Hepatocyte (in vitro differentiated cells): ENCODE measurements around the gene KLHL36. TPM values are rescaled to one million over a fixed set of nuclear protein-coding genes. Genes with fewer than 3 reads are reported as not detected.

Experiments
- DNase-seq: peaks from one replicate; pipeline ENCODE4 v3.0.0-alpha.2; 2016; ENCODE audit warnings: low spot score
- H2AFZ ChIP-seq: fragments of 200-600 bp; sonication (generic); 2 replicates; pipeline ENCODE4 v1.6.0; 2016; ENCODE audit warnings: antibody characterized with exemption, mild to moderate bottlenecking
- H3K27ac ChIP-seq: fragments of 200-600 bp; sonication (generic); 2 replicates; pipeline ENCODE4 v1.5.1; 2016; ENCODE audit warnings: mild to moderate bottlenecking
- H3K27me3 ChIP-seq: fragments of 200-600 bp; sonication (generic); 2 replicates; pipeline ENCODE4 v1.6.1; 2016
- H3K36me3 ChIP-seq: fragments of 200-600 bp; sonication (generic); replicated peaks from 2 replicates; pipeline ENCODE4 v1.5.1; 2016; ENCODE audit warnings: low read depth; ENCODE audit not compliant: insufficient read depth
- H3K4me1 ChIP-seq: fragments of 200-600 bp; sonication (generic); 2 replicates; pipeline ENCODE4 v1.5.1; 2016; ENCODE audit warnings: mild to moderate bottlenecking, moderate library complexity; ENCODE audit not compliant: insufficient read depth
- H3K4me2 ChIP-seq: fragments of 200-600 bp; sonication (generic); 2 replicates; pipeline ENCODE4 v1.6.0; 2016
- H3K4me3 ChIP-seq: fragments of 200-600 bp; sonication (generic); 2 replicates; pipeline ENCODE4 v1.5.1; 2016; ENCODE audit warnings: mild to moderate bottlenecking
- H3K79me2 ChIP-seq: fragments of 200-600 bp; sonication (generic); 2 replicates; pipeline ENCODE4 v1.6.0; 2017; ENCODE audit warnings: mild to moderate bottlenecking
- H3K9me2 ChIP-seq: fragments of 200-600 bp; sonication (generic); replicated peaks from 2 replicates; pipeline ENCODE4 v1.6.0; 2017; ENCODE audit warnings: mild to moderate bottlenecking; ENCODE audit not compliant: insufficient read depth
- H3K9me3 ChIP-seq: fragments of 200-600 bp; sonication (generic); 2 replicates; pipeline ENCODE4 v1.5.1; 2016; ENCODE audit warnings: low read depth, mild to moderate bottlenecking
- H4K20me1 ChIP-seq: fragments of 200-600 bp; sonication (generic); 2 replicates; pipeline ENCODE4 v1.6.0; 2016; ENCODE audit warnings: mild to moderate bottlenecking; ENCODE audit not compliant: insufficient read depth, poor library complexity, severe bottlenecking
- CTCF ChIP-seq: fragments of 200-600 bp; sonication (generic); IDR thresholded peaks from 2 replicates; pipeline ENCODE4 v1.5.1; 2016; ENCODE audit warnings: antibody characterized with exemption, mild to moderate bottlenecking; ENCODE audit not compliant: poor library complexity
- EZH2 ChIP-seq: fragments of 200-600 bp; sonication (generic); IDR thresholded peaks from 2 replicates; pipeline ENCODE4 v1.6.1; 2016; ENCODE audit warnings: antibody characterized with exemption, mild to moderate bottlenecking, borderline replicate concordance
- EZH2phosphoT487 ChIP-seq: fragments of 200-600 bp; sonication (generic); IDR thresholded peaks from one replicate; pipeline ENCODE4 v1.6.1; 2018; ENCODE audit warnings: antibody characterized with exemption, mild to moderate bottlenecking, low read depth, moderate library complexity; ENCODE audit not compliant: unreplicated experiment, severe bottlenecking
- WGBS: methylation state at CpG from one replicate; pipeline ENCODE4 v1.1.6; 2016; ENCODE audit warnings: low lambda C conversion rate; ENCODE audit errors: missing lambda C conversion rate; 5-methylcytosine and 5-hydroxymethylcytosine counted together
- polyA plus RNA-seq: library from polyadenylated mRNA; unstranded; fragments of >200 nt; fragmentation: Nextera tagmentation; extraction: Ambion mirVana; gene quantifications from 2 replicates; pipeline ENCODE4 v1.2.1, GENCODE V29; 2016
- total RNA-seq: library from RNA; depleted of rRNA; stranded (reverse); fragments of >200 nt; gene quantifications from 2 replicates; pipeline ENCODE4 v1.2.3, GENCODE V29; 2014

The KLHL36 gene
- total and polyA plus RNA-seq, 2 experiments from 2014 or later = 24.4 to 50.5 TPM

DNA sequence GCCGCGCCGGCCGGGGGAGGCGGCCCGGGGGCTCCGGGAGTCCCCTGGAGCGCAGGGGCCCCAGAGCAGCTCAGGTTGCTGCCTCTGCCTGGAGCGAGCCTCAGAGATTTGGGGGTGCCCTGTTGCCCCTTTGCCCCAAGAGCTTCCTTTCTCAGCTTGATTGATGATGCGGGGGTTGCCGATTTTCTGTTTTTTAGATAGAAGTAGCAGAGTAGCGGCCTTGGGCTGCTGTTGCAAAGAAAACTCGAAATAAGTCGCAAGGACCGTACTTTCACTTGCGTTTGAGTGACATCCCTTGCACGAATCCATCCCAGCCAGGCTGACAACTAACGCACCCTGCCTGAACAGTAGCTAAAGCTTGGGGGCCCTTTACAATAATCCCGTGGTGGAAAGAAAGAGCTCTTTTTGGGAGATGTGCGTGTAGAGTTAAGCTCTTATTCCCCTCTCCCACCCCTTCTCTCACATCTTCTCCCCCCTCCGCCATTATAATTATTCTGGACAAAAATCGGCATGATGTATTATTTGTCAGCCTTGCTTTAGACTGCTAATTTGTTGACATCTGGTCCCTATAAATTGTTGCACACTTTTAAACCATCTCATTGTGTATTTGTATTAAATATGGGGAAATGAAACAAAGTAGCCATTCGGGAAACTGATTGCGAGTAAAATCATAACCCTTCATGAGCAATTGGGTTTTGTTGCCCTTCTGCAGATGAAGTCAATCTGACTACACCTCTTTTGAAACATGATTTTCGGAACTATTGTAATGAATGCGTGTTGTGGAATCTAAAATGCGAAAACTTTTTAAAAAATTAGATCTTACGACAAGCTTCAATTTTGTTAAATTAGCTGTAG lies 52.4 kb downstream of the KLHL36 start:
- H3K4me1 ChIP-seq = peaks cover 22% of the 10 kb centered on the region
- no peaks in the 10 kb centered on the region for H3K9me2 ChIP-seq
- TF ChIP-seq EZH2phosphoT487 (no peak), CTCF (no peak), EZH2 (no peak)
- H3K27ac ChIP-seq = peak overlapping the region; percentile 81
- peak; percentile 52 for DNase-seq
- H4K20me1 ChIP-seq = peaks cover 48% of the 10 kb centered on the region
- H3K4me3 ChIP-seq = peak overlapping the region; percentile 94
- no peaks in the 10 kb centered on the region for H3K27me3 ChIP-seq
- H3K4me2 ChIP-seq = peak overlapping the region; percentile 82
- no peaks in the 10 kb centered on the region for H3K9me3 ChIP-seq
- H3K36me3 ChIP-seq = no peaks in the 10 kb centered on the region
- WGBS = 5% methylated on average over 22 of the region's 28 CpGs
- H2AFZ ChIP-seq = peak overlapping the region; percentile 66
- H3K79me2 ChIP-seq = peaks cover 62% of the 10 kb centered on the region

DNA sequence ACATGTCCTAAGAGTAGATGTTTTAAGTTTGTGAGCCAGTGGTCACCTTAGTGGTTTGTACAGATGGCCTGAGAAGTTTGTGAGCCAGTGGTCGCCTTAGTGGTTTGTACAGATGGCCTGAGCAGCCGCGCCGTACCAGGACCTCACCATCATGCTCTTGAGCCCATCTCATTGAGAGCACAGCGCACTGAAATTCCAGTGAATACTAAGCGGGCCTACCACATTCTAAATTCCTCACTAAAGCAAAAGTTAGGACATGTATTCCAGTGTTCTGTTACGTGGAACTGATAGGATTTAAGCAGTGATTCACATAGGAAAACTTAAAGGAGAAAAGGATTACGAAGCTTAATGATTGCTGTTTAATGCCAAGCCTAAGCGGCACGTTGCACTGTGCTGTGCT lies 55.4 kb downstream of the KLHL36 start:
- H4K20me1 ChIP-seq = peaks cover 78% of the 10 kb centered on the region
- H3K79me2 ChIP-seq = peaks cover 92% of the 10 kb centered on the region
- no peak for TF ChIP-seq EZH2
- no peak overlapping the region for H3K4me3 ChIP-seq
- H3K36me3 ChIP-seq = no peaks in the 10 kb centered on the region
- no peaks in the 10 kb centered on the region for H3K9me2 ChIP-seq
- no peaks in the 10 kb centered on the region for H3K9me3 ChIP-seq
- no peak for DNase-seq
- H3K27ac ChIP-seq = peak overlapping the region; percentile 32
- 77% methylated on average over 10 of the region's 10 CpGs for WGBS
- no peaks in the 10 kb centered on the region for H3K27me3 ChIP-seq
- no peak overlapping the region for H2AFZ ChIP-seq
- H3K4me1 ChIP-seq = peaks cover 22% of the 10 kb centered on the region
- H3K4me2 ChIP-seq = peak overlapping the region; percentile 59

DNA sequence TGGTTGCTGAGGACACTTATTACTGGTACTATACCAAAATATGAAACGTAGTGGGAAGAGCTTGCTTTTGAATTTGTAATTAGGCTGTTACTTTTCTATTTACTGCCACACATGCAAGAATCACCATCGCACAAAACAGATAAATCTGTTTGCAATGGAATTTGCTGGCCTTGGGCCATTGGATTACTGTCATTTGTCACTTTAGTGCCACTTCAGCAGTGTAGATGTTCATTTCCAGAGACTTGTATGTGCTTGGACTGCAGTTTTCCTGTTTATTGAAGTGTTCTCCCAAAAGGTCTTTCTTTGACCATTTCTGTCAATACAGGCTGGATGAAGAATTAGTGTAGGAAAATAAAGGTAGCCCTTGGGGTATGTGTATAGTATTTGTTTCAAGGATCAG lies 55.9 kb downstream of the KLHL36 start:
- Histone ChIP-seq H3K4me1 (peaks cover 18% of the 10 kb centered on the region), H3K9me3 (no peaks in the 10 kb centered on the region), H3K79me2 (peaks cover 95% of the 10 kb centered on the region), H2AFZ (no peak overlapping the region), H3K27ac (peak overlapping the region; percentile 18), H3K36me3 (no peaks in the 10 kb centered on the region), H3K4me3 (no peak overlapping the region), H3K9me2 (no peaks in the 10 kb centered on the region), H4K20me1 (peaks cover 83% of the 10 kb centered on the region), H3K27me3 (no peaks in the 10 kb centered on the region), H3K4me2 (peak overlapping the region; percentile 59)
- WGBS = 79% methylated on average over 2 of the region's 2 CpGs
- TF ChIP-seq CTCF (no peak), EZH2 (no peak), EZH2phosphoT487 (no peak)
- no peak for DNase-seq

GRCh38 chr16:84706856-84707255 lies 58.5 kb downstream of the KLHL36 start:
- Histone ChIP-seq H3K27me3 (no peaks in the 10 kb centered on the region), H3K4me3 (no peak overlapping the region), H3K79me2 (peaks cover 100% of the 10 kb centered on the region), H3K27ac (no peak overlapping the region), H3K36me3 (no peaks in the 10 kb centered on the region), H3K4me2 (no peak overlapping the region), H4K20me1 (peaks cover 98% of the 10 kb centered on the region), H3K9me2 (no peaks in the 10 kb centered on the region), H2AFZ (no peak overlapping the region), H3K4me1 (peaks cover 12% of the 10 kb centered on the region), H3K9me3 (no peaks in the 10 kb centered on the region)
- 100% methylated on average over 1 of the region's 1 CpG for WGBS
- TF ChIP-seq EZH2 (no peak), EZH2phosphoT487 (no peak), CTCF (no peak)
- DNase-seq = no peak
